Upper lobe of left lung (tissue), 4 donors: ENCODE results near the gene RASA3.

ENCODE experiments used
- CTCF ChIP-seq, 6 experiments: fragments of 450-650 bp in 4 of 6; fragments of 200-600 bp in 2 of 6; sonication (generic) in 2 of 6; IDR thresholded peaks; one replicate each; pipeline ENCODE4 v1.5.1; 2016 to 2019; ENCODE audit warnings: antibody characterized with exemption in 6 of 6
- EP300 ChIP-seq, 4 donors: sonication (generic); formaldehyde crosslinking; IDR thresholded peaks; one replicate each; pipeline ENCODE4 v1.5.1; 2017; ENCODE audit warnings: antibody characterized with exemption in 4 of 4, control low read depth in 2 of 4
- POLR2A ChIP-seq, 4 donors: fragments of 450-650 bp; IDR thresholded peaks; one replicate each; pipeline ENCODE4 v1.5.1; 2016 to 2017; ENCODE audit warnings: antibody characterized with exemption in 4 of 4, mild to moderate bottlenecking in 2 of 4

GRCh38 chr13:114097893-114098688, 34.3 kb downstream of the RASA3 start:
- TF ChIP-seq EP300 (IDR thresholded peaks at IDR 0.05), result no peak
- TF ChIP-seq CTCF (IDR thresholded peaks at IDR 0.05), result no peak
- no peak for TF ChIP-seq POLR2A (IDR thresholded peaks at IDR 0.05)
